NB4 (cell line): ENCODE measurements around the gene CTDP1.

Source experiments
- DNase-seq: peaks from one replicate; pipeline ENCODE4 v3.0.0; 2010; ENCODE audit warnings: low read depth
- H3K4me3 ChIP-seq: one replicate; pipeline ENCODE4 v1.5.1; 2011; ENCODE audit warnings: mild to moderate bottlenecking, low read depth, low read length, moderate library complexity
- CTCF ChIP-seq: IDR thresholded peaks from one replicate; pipeline ENCODE4 v1.5.1; 2012; ENCODE audit warnings: low read depth, low read length
- MAX ChIP-seq: IDR thresholded peaks from 2 replicates; pipeline ENCODE4 v1.6.1; 2011; ENCODE audit warnings: low read depth, low read length
- MYC ChIP-seq: IDR thresholded peaks from 2 replicates; pipeline ENCODE4 v1.6.1; 2011; ENCODE audit warnings: low read depth, low read length
- POLR2A ChIP-seq: IDR thresholded peaks from 2 replicates; pipeline ENCODE4 v1.6.1; 2011; ENCODE audit warnings: mild to moderate bottlenecking; ENCODE audit not compliant: insufficient read length; ENCODE audit errors: extremely low read depth

CTDP1 gene

DNA sequence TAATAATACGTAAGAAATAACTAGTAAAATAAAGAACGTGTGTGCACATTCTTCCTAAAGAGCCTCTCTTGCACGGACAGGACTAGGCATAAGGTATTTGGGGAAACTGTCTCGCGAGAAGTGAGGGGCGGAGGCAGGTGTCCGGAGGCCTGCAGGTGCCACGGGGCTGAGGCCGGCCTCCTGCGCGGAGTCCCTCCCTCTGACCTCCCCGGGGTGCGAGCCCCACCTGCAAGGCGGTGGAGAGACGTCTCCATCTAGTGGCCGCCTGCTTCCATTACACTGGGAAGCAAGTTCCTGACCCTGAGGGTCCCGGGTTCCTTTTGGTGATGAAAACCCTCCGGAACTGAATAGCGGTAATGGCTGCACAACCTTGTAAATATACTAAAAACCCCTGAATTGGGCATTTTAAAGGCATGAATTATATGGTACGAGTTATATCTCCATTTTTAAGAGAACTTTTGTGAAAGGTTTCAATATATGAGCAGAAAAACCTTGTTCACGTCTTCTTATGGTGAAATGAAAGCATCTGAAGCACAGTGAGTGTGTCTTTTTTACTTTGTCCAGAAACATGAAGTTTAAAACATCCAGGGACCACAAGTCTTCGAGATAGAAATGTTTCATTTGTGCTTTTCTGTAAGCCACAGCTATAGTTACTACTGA lies 35.5 kb upstream of the CTDP1 start:
- no peak overlapping the region for H3K4me3 ChIP-seq
- TF ChIP-seq MYC (no peak), CTCF (peak; percentile 76)
- DNase-seq, result peak; percentile 82

DNA sequence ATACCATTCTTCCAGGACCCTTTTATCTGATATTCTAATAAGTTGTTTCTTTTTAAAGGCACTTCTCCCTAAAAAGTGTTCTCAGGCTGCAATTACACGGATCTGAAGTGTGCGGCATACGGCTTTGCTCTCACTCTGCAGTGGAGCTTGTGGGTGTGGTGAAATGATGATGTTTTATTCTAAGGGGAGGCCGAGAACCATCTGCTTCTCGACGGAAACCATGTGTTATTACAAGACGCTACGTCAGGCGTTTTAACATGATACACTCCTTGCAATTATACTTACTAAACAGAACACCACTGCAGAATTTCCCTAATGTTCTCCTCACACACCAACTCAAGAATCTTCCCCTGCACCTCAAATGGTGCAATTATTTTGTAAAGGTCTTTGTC lies 34.9 kb upstream of the CTDP1 start:
- no peak overlapping the region for H3K4me3 ChIP-seq
- TF ChIP-seq MYC (no peak), POLR2A (no peak), MAX (no peak), CTCF (no peak)
- DNase-seq, result no peak

DNA sequence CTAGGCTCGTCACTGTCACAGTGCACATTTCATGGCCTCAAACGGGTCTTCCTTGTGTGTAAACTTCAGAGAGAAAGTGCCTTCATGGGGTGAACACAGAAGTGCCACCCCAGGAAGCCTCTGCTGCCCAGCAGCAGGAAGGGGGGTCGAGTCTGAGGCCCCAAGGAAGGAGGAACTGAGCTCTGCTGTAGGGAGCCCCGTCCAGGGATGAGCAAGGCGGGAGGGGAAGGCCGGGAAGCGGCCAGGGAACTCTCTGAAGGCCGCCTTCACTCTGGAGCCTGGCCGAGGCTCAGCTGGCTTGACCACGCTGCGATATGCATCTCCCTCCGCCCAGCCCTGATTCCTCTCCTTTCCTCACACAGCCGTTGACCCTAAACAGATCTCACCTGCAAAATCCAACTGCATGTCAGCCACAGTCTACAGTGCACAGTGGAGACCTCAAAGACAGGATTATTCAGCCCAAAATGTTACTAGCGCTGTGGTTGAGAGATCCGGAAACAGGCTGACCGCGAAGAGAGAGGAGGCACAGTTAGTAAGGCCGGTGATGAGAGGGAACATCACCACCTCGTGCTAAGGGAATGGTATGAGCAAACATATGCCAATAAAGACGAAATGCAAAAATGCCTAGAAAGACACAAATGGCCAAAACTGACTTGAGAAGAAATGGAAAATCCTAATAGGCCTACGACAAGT lies 34.2 kb upstream of the CTDP1 start:
- DNase-seq, result peak; percentile 96
- H3K4me3 ChIP-seq, result peak overlapping the region; percentile 25
- TF ChIP-seq MAX (peak; percentile 92), MYC (peak; percentile 76; the same call in 1 of the 2 replicates), POLR2A (no peak), CTCF (peak; percentile 11)

DNA sequence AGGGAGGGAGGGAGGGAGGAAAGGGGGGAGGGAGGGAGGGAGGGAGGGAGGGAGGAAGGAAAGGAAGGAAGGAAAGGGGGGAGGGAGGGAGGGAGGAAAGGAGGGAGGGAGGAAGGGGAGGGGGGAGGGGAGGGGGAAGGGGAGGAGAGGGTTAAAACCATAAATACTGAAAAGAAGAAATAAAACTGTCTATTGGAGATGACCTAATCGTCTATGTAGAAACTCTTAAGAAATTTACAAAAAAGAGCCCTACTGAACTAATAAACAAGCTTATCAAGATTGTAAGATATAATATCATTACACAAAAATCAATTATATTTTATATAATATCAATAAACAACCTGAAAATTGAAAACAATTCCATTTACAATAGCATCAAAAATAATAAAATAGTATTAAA lies 32.3 kb upstream of the CTDP1 start:
- DNase-seq, result no peak
- TF ChIP-seq MYC (no peak), MAX (no peak), POLR2A (no peak), CTCF (no peak)
- H3K4me3 ChIP-seq, result no peak overlapping the region

DNA sequence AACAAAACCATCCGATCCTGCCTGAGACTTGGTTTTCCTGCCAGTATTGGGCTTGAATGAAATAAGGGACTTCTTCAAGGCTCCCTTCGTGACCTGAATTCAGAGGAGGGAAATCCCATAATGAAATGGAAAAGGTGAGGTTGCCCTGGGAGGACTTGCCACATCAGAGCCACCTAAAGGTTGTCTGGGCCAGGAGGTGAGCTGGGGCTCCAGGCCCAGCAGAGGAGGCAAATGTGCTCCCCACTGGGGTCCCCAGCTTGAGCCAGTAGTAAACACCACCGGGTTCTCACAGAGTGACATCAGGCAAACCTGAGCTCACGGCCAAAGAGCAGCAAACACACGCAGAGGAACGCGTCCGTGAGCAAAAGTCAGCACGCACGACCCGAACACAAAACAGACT lies 28.6 kb upstream of the CTDP1 start:
- no peak overlapping the region for H3K4me3 ChIP-seq
- DNase-seq, result no peak
- TF ChIP-seq CTCF (no peak), POLR2A (no peak), MYC (no peak), MAX (no peak)
